Astrocyte (in vitro differentiated cells and primary cell): Measurements from ENCODE around the gene BATF2. TPM values are rescaled to one million over a fixed set of nuclear protein-coding genes. Genes with fewer than 3 reads are reported as not detected.

Experiments
- DNase-seq: peaks from one replicate; pipeline ENCODE4 v3.0.0-alpha.2; 2010; ENCODE audit warnings: low read depth
- FAIRE-seq: peaks from 2 replicates; lab custom pipeline; 2011; peaks lifted over from hg19 to GRCh38; lab: Jason Lieb, UNC
- H2AFZ ChIP-seq: 2 replicates; pipeline ENCODE4 v1.6.0; 2012; ENCODE audit warnings: low read depth, low read length, inconsistent platforms
- H3K27ac ChIP-seq: 2 replicates; pipeline ENCODE4 v1.5.1; 2011; ENCODE audit warnings: low read depth, low read length, inconsistent platforms
- H3K27me3 ChIP-seq: 2 replicates; pipeline ENCODE4 v1.6.0; 2011; ENCODE audit warnings: low read length, inconsistent platforms; ENCODE audit not compliant: insufficient read depth
- H3K36me3 ChIP-seq: 2 replicates; pipeline ENCODE4 v1.5.1; 2011; ENCODE audit warnings: low read length, inconsistent platforms; ENCODE audit not compliant: insufficient read depth
- H3K4me1 ChIP-seq: 2 replicates; pipeline ENCODE4 v1.5.1; 2011; ENCODE audit warnings: low read length, inconsistent platforms; ENCODE audit not compliant: insufficient read depth
- H3K4me2 ChIP-seq: 2 replicates; pipeline ENCODE4 v1.6.0; 2012; ENCODE audit warnings: low read length, inconsistent platforms
- H3K4me3 ChIP-seq: 2 replicates; pipeline ENCODE4 v1.5.1; 2011; ENCODE audit warnings: low read depth, mild to moderate bottlenecking, low read length, inconsistent platforms; ENCODE audit not compliant: insufficient read depth
- H3K79me2 ChIP-seq: 2 replicates; pipeline ENCODE4 v1.6.0; 2012; ENCODE audit warnings: mild to moderate bottlenecking, low read length, inconsistent platforms; ENCODE audit not compliant: insufficient read depth
- H3K9ac ChIP-seq: 2 replicates; pipeline ENCODE4 v1.6.0; 2012; ENCODE audit warnings: mild to moderate bottlenecking, low read length, inconsistent platforms
- H3K9me3 ChIP-seq: 2 replicates; pipeline ENCODE4 v1.5.1; 2012; ENCODE audit warnings: low read depth, mild to moderate bottlenecking, low read length, inconsistent platforms; ENCODE audit not compliant: insufficient read depth
- H4K20me1 ChIP-seq: 2 replicates; pipeline ENCODE4 v1.6.0; 2012; ENCODE audit warnings: low read length, inconsistent platforms; ENCODE audit not compliant: insufficient read depth
- H3K27ac Mint-ChIP-seq: one replicate; pipeline ENCODE4 v1.8.0; 2021; ENCODE audit warnings: mild to moderate bottlenecking, mixed read lengths; ENCODE audit not compliant: unreplicated experiment
- H3K27me3 Mint-ChIP-seq: one replicate; pipeline ENCODE4 v1.8.0; 2021; ENCODE audit warnings: low read depth, mixed read lengths; ENCODE audit not compliant: unreplicated experiment
- H3K36me3 Mint-ChIP-seq: one replicate; pipeline ENCODE4 v1.8.0; 2021; ENCODE audit warnings: low read depth, mixed read lengths; ENCODE audit not compliant: unreplicated experiment
- H3K4me1 Mint-ChIP-seq: one replicate; pipeline ENCODE4 v1.8.0; 2021; ENCODE audit warnings: low read depth, mixed read lengths; ENCODE audit not compliant: unreplicated experiment
- H3K4me3 Mint-ChIP-seq: one replicate; pipeline ENCODE4 v1.8.0; 2021; ENCODE audit warnings: mild to moderate bottlenecking, moderate library complexity, mixed read lengths; ENCODE audit not compliant: unreplicated experiment
- H3K9me3 Mint-ChIP-seq: one replicate; pipeline ENCODE4 v1.8.0; 2021; ENCODE audit warnings: mild to moderate bottlenecking, mixed read lengths; ENCODE audit not compliant: unreplicated experiment
- CTCF ChIP-seq: IDR thresholded peaks from 2 replicates; pipeline ENCODE4 v1.5.1; 2011; ENCODE audit warnings: low read depth, mild to moderate bottlenecking, inconsistent platforms, low read length, moderate library complexity; ENCODE audit not compliant: insufficient read depth
- EZH2 ChIP-seq: IDR thresholded peaks from 2 replicates; pipeline ENCODE4 v1.6.1; 2012; ENCODE audit warnings: mild to moderate bottlenecking, low read length, inconsistent platforms; ENCODE audit not compliant: insufficient read depth
- total RNA-seq: library from RNA; stranded (reverse); gene quantifications from 2 replicates; pipeline ENCODE4 v1.2.1, GENCODE V29; 2021

The BATF2 gene
- total RNA-seq, 1 donor from 2014 or later = 4.5 TPM

GRCh38 chr11:65035579-65035978 lies 38.8 kb upstream of the BATF2 start:
- H3K4me3 ChIP-seq = no peak overlapping the region
- H3K27me3 ChIP-seq = no peaks in the 10 kb centered on the region
- H3K9me3 Mint-ChIP-seq = no peaks in the 10 kb centered on the region
- no peak overlapping the region for H3K9ac ChIP-seq
- DNase-seq (no peak), FAIRE-seq (no peak)
- H3K27me3 Mint-ChIP-seq = no peaks in the 10 kb centered on the region
- H3K27ac Mint-ChIP-seq = no peak overlapping the region
- H3K4me2 ChIP-seq = no peak overlapping the region
- peaks cover 3% of the 10 kb centered on the region for H3K4me1 ChIP-seq
- no peak for TF ChIP-seq EZH2
- no peak for TF ChIP-seq CTCF
- H3K36me3 ChIP-seq = peaks cover 7% of the 10 kb centered on the region
- H3K9me3 ChIP-seq = no peaks in the 10 kb centered on the region
- H3K4me3 Mint-ChIP-seq = no peak overlapping the region
- H4K20me1 ChIP-seq = no peaks in the 10 kb centered on the region
- H3K36me3 Mint-ChIP-seq = peaks cover 7% of the 10 kb centered on the region
- H3K4me1 Mint-ChIP-seq = peaks cover 1% of the 10 kb centered on the region
- no peak overlapping the region for H3K27ac ChIP-seq
- H2AFZ ChIP-seq = no peak overlapping the region
- H3K79me2 ChIP-seq = no peaks in the 10 kb centered on the region

- peaks cover 7% of the 10 kb centered on the region for H3K36me3 Mint-ChIP-seq
- no peak overlapping the region for H3K9ac ChIP-seq
- FAIRE-seq (no peak), DNase-seq (no peak)
- no peaks in the 10 kb centered on the region for H3K79me2 ChIP-seq
- TF ChIP-seq EZH2 (no peak), CTCF (no peak)
- H3K36me3 ChIP-seq = peaks cover 7% of the 10 kb centered on the region
- H3K4me3 ChIP-seq = no peak overlapping the region
- no peaks in the 10 kb centered on the region for H4K20me1 ChIP-seq
- no peak overlapping the region for H3K4me2 ChIP-seq
- H3K4me1 ChIP-seq = no peaks in the 10 kb centered on the region
- no peaks in the 10 kb centered on the region for H3K27me3 Mint-ChIP-seq
- no peak overlapping the region for H3K27ac ChIP-seq
- no peak overlapping the region for H2AFZ ChIP-seq
- H3K27ac Mint-ChIP-seq = no peak overlapping the region
- no peak overlapping the region for H3K4me3 Mint-ChIP-seq
- no peaks in the 10 kb centered on the region for H3K9me3 ChIP-seq
- H3K27me3 ChIP-seq = no peaks in the 10 kb centered on the region
- no peaks in the 10 kb centered on the region for H3K4me1 Mint-ChIP-seq
- H3K9me3 Mint-ChIP-seq = no peaks in the 10 kb centered on the region
Measured at GRCh38 chr11:65034423-65034822, 37.7 kb upstream of the BATF2 start.

GRCh38 chr11:65032216-65032615 lies 35.4 kb upstream of the BATF2 start:
- no peak for DNase-seq
- FAIRE-seq = no peak
- H3K4me3 ChIP-seq = no peak overlapping the region
- TF ChIP-seq CTCF (no peak), EZH2 (no peak)
- H3K9ac ChIP-seq = no peak overlapping the region
- no peaks in the 10 kb centered on the region for H3K27me3 ChIP-seq
- Mint-ChIP-seq H3K36me3 (peaks cover 7% of the 10 kb centered on the region), H3K27me3 (no peaks in the 10 kb centered on the region), H3K4me1 (no peaks in the 10 kb centered on the region), H3K27ac (no peak overlapping the region), H3K4me3 (no peak overlapping the region), H3K9me3 (no peaks in the 10 kb centered on the region)
- H3K4me1 ChIP-seq = no peaks in the 10 kb centered on the region
- no peak overlapping the region for H3K27ac ChIP-seq
- H3K36me3 ChIP-seq = peaks cover 3% of the 10 kb centered on the region
- H3K9me3 ChIP-seq = no peaks in the 10 kb centered on the region
- no peak overlapping the region for H2AFZ ChIP-seq
- no peak overlapping the region for H3K4me2 ChIP-seq
- H3K79me2 ChIP-seq = no peaks in the 10 kb centered on the region
- H4K20me1 ChIP-seq = no peaks in the 10 kb centered on the region
